HG02840 (cell line): ENCODE measurements around the gene CENPP.

ENCODE experiments used
- ATAC-seq: cut with Tn5 transposase; IDR thresholded peaks from one replicate; pipeline ENCODE4 v1.9.1; 2021; ENCODE audit warnings: mild to moderate bottlenecking, moderate library complexity, moderate number of reproducible peaks; ENCODE audit not compliant: unreplicated experiment, low FRiP score

CENPP gene

GRCh38 chr9:92325269-92325990, at the start of gene CENPP, which contains the start of gene NOL8:
Gene CENPP (plus strand): TSS chr9:92325953.
Gene NOL8 (minus strand): TSS chr9:92325350. CDS start chr9:92324161, 1,189 bp downstream.
- ATAC-seq: peak; percentile 93

GRCh38 chr9:92276331-92277032, 49.3 kb upstream of the CENPP start:
- ATAC-seq: no peak

GRCh38 chr9:92278110-92278509, 47.6 kb upstream of the CENPP start:
- no peak for ATAC-seq

- ATAC-seq: no peak
Measured at GRCh38 chr9:92279302-92279701, 46.5 kb upstream of the CENPP start.

GRCh38 chr9:92289708-92290390, 35.9 kb upstream of the CENPP start:
- no peak for ATAC-seq

GRCh38 chr9:92290785-92291429, 34.8 kb upstream of the CENPP start:
- ATAC-seq: no peak

- no peak for ATAC-seq
Measured at GRCh38 chr9:92291577-92291976, 34.2 kb upstream of the CENPP start.

GRCh38 chr9:92292338-92293074, 33.2 kb upstream of the CENPP start:
- no peak for ATAC-seq

GRCh38 chr9:92293075-92293354, 32.7 kb upstream of the CENPP start:
- ATAC-seq: no peak

- ATAC-seq: peak; percentile 94
Measured at GRCh38 chr9:92293452-92294296, 32.1 kb upstream of the CENPP start, which contains the start of gene IARS1. Gene IARS1 (minus strand): TSS chr9:92293697. CDS start chr9:92289419, 4,278 bp downstream.

- no peak for ATAC-seq
Measured at GRCh38 chr9:92294297-92294676, 31.5 kb upstream of the CENPP start.

GRCh38 chr9:92295240-92295790, 30.4 kb upstream of the CENPP start:
- no peak for ATAC-seq

- no peak for ATAC-seq
Measured at GRCh38 chr9:92295827-92296258, 29.9 kb upstream of the CENPP start.

- no peak for ATAC-seq
Measured at GRCh38 chr9:92297611-92298010, 28.1 kb upstream of the CENPP start.

- no peak for ATAC-seq
Measured at GRCh38 chr9:92298036-92298435, 27.7 kb upstream of the CENPP start.

GRCh38 chr9:92299116-92299515, 26.6 kb upstream of the CENPP start:
- no peak for ATAC-seq

GRCh38 chr9:92300936-92301335, 24.8 kb upstream of the CENPP start:
- no peak for ATAC-seq

GRCh38 chr9:92308893-92309292, 16.9 kb upstream of the CENPP start:
- ATAC-seq: no peak

- ATAC-seq: no peak
Measured at GRCh38 chr9:92310562-92310961, 15.2 kb upstream of the CENPP start.
